GM21367 (cell line): ENCODE data around the gene NOTCH3.

Source experiments
- ATAC-seq: cut with Tn5 transposase; IDR thresholded peaks from one replicate; pipeline ENCODE4 v1.9.1; 2021; ENCODE audit not compliant: unreplicated experiment

Gene NOTCH3

GRCh38 chr19:15169541-15170285 is 31.1 kb downstream of the NOTCH3 start:
- ATAC-seq, result no peak

DNA sequence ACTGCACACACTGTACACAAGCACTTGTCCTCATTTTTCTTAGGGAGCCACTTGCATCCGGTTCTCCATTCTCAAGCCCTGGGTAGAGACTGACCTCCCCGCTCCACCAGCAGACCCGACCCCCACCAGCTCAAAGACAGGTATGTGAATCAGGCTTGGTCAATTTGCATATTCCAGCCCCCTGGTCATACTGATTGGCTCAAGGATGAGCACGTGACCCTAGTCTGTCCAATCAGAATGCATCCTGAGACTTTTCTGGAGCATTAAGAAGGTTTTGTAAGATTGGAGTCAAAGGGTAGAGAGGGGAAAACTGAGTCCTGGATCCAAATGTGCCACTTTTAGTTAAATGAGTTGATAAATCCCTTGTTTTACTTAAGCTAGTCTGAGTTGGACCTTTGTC is 34.1 kb downstream of the NOTCH3 start:
- ATAC-seq, result no peak

GRCh38 chr19:15161028-15161984 is 39.5 kb downstream of the NOTCH3 start:
- no peak for ATAC-seq

DNA sequence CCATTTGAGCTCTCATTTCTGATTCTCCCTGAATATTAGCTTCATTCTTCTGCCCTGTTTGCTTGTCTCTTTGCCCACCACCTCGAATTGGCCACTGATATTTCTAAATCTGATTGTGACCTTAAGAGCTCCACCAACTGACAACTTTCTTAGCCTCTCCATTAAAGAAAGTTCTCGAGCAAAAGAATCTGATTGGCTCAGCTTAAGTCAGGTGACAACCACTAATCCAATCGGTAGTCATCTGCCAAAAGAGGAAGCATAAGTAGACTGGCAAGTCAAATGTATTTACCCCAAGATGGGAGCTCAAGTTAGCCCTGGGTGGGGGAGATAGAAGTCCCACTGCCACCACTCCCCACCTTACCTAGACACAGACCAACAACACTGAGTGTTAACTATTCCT is 41.5 kb downstream of the NOTCH3 start:
- ATAC-seq, result no peak

DNA sequence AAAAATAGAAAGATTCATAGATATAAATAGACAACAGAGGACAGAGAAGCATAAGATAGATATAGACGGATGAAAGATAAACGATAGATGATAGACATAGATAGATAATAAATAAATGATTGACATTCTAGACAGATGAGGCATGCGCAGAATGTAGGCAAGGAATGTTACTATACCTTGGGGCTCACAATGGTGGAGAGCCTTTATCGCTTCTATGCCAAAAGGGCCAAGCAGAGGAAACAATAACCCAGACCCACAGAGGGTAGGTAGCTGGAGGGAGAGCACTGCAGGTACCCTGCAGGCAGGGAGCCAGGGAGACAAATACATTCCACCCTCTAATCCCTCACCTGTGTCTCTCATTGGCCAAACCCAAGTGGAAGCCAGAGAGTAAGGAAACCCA is 44.4 kb downstream of the NOTCH3 start:
- no peak for ATAC-seq

GRCh38 chr19:15155296-15155695 is 45.5 kb downstream of the NOTCH3 start:
- no peak for ATAC-seq

DNA sequence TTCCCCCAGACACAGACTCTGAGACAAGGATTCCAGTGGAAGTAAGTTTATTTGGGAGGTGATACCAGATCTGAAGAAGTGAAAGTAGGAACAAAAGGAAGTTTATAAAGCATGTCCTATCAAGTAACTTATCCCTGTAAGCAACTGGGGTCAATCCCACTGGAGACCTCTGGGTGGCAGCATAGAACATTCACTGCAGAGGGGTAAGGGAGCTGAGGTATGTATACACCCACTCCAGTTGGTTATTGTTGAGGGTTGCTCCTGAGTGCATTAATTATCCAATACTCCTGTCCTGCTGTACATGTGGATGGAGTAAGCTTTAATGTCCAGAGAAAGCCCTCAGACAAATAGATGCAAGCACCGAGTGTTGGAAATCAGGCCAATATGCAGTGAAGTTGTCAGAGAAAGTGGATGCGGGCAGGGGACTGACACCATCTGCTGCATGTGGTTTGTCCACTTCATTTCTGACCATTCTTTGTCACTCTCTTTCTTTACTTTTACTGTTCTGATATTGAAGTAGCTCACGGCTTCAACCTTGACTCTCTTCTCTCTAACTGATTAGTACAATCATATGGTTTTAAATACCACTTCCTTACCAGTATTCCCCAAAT is 46.7 kb downstream of the NOTCH3 start:
- ATAC-seq, result no peak

DNA sequence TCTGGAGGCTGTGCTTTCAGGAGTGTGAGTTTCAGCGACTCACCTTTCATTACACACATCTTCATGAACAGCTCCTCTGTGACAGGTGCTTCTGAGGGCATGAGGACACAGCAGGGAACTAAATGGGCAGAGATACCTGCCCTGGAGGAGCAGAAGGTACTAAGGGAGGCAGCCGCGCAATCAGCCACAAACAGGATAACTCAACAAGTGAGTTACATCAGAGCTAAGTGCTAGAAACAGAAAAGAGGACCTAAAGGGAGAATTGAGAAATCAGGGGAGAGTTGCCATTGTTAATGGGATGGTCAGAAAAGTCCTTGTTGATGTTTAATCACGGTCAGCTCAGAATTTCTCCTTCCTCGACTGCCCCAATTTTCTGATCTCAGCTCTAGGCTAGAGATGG is 51.1 kb downstream of the NOTCH3 start:
- ATAC-seq, result no peak

DNA sequence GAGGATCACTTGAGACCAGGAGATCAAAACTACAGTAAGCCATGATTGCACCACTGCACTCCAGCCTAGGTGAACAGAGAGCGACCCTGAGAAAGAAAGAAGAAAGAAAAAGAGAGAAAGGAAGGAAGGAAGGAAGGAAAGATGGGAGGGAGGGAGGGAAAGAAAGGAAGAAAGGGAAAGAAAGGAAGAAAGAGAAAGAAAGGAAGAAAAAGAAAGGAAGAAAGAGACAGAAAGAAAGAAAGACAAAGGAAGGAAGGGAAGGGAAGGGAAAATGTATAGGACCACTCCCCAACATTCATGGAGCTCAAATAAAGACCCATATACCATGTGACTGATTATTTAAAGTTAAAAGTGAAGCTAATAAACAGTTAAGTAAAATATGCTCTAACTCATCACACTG is 53.7 kb downstream of the NOTCH3 start:
- ATAC-seq, result no peak

DNA sequence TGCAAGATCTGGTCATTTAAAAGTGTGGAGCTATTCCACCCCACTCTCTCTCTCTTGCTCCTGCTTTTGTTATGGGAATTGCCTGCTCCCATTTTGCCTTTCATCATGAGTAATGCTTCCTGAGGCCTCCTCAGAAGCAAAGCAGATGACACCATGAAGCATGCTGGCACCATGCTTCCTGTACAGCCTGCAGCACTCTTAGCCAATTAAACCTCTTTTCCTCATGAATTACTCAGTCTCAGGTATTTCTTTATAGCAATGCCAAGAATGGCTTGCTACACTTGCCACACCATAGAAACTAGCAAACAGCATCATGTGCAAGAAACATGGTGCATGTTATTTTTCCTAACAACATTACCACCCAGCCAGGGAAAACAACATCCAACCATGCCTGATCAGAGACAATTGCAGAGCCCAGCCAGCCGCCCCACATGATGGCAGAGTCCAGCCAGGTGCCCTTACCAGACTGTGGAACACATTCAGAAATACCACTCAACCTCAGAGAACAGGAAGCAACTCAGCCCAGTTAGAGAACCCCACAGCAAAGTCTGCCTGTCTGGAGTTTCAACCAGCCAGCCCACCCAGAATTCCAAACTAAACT is 56.6 kb downstream of the NOTCH3 start:
- no peak for ATAC-seq

GRCh38 chr19:15142313-15142712 is 58.5 kb downstream of the NOTCH3 start:
- ATAC-seq, result no peak

GRCh38 chr19:15141143-15141542 is 59.7 kb downstream of the NOTCH3 start:
- ATAC-seq, result no peak

- ATAC-seq, result no peak
These were observed 62.4 kb downstream of the NOTCH3 start for GRCh38 chr19:15138427-15138826.

GRCh38 chr19:15137777-15138176 is 63.0 kb downstream of the NOTCH3 start:
- no peak for ATAC-seq

DNA sequence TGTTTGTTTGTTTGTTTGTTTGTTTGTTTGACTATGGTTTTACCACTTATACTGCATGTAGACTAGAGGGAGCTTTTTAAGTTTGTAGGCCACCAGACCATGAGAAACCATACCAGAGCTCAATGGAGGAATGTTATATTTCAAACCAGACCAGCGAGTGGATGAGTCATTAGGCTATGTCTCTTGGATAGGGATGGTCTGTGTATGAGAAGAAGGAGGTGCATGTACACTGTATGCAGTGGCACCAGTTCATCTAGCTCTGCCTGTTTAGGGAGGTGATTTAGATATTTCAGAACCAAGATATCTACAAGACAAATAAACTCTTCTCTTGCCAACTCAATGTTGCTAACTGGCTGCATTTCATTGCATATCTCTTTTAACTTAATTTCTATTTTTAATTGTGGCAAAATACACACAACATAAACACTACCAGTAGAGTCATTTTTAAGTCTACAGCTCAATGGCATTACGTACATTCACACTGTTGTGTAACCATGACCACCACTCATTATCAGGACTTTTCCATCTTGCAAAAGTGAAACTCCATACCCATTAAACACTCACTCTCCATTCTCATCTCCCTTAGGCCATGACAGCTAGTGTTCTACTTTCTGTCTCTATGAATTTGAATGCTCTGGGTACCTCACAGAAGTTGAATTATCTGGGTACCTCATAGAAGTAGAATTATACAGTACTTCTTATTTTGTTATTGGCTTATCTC is 64.4 kb downstream of the NOTCH3 start:
- ATAC-seq, result no peak

- ATAC-seq, result no peak
These were observed 70.8 kb downstream of the NOTCH3 start for GRCh38 chr19:15129856-15130585.

DNA sequence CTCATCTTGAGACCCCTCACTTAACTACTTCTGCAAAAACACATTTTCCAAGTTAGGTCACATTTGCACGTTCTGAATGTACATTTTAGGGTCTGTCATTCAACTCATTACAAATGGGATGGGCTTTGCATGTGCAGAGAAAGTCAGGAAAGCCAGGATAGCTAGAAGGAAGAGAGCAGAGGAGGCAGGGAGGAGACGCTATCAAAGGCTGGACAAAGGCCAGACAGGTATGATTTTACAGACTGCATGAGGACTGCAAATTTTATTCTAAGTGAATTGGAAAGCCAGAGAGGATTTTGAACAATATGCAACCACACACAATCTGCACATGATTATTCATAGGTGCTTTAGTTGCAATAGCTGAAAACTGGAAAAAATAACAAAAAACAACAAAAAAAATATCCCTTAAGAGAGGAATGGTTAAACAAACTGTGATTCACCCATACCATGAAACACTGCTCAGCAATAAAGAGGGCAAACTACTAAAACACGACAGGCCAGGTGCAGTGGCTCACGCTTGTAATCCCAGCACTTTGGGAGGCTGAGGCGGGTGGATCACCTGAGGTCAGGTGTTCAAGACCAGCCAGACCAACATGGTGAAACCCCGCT is 72.5 kb downstream of the NOTCH3 start:
- ATAC-seq, result no peak

- no peak for ATAC-seq
These were observed 74.5 kb downstream of the NOTCH3 start for GRCh38 chr19:15126131-15126910.
